HCT116 (cell line): ENCODE measurements around the gene CFAP92. TPM values are rescaled to one million over a fixed set of nuclear protein-coding genes. Genes with fewer than 3 reads are reported as not detected.

Source experiments
- ATAC-seq: fragments of 200-7000 bp; cut with Tn5 transposase; 2 replicates; pipeline ENCODE4 v1.9.1; 2020; ENCODE audit warnings: mild to moderate bottlenecking, moderate library complexity
- BruUV-seq: library from RNA; stranded (reverse); fragments of 400-500 nt; replicated peaks from 2 replicates; lab custom pipeline; 2021; lab: Mats Ljungman, UMichigan
- CTCF ChIA-PET: fragments of 300-600 bp; sonication (Branson Sonifier 250); formaldehyde crosslinking; loops from one replicate; lab custom pipeline; 2021; ENCODE audit warnings: antibody characterized with exemption; lab: Charles Lee
- POLR2A ChIA-PET: fragments of 300-600, 350-600 bp; sonication (Branson Sonifier 250); formaldehyde crosslinking; loops from one replicate; lab custom pipeline; 2021; ENCODE audit warnings: antibody characterized with exemption; lab: Charles Lee
- RAD21 ChIA-PET, 2 experiments: fragments of 300-600 bp; sonication (Branson Sonifier 250); formaldehyde crosslinking; loops; one replicate each; lab custom pipeline; 2023; ENCODE audit warnings: low total read pairs in 2 of 2; ENCODE audit not compliant: uncharacterized antibody in 2 of 2, unreplicated experiment in 2 of 2, low non-redundant PET in 1 of 2; lab: Charles Lee
- DNase-seq: peaks from one replicate; pipeline ENCODE4 v3.0.0-alpha.2; 2010; ENCODE audit warnings: low read depth, low spot score
- H2AFZ ChIP-seq: fragments of 200-600 bp; shearing (Covaris generic), sonication (generic); 2 replicates; pipeline ENCODE4 v1.6.1; 2017; ENCODE audit warnings: low read depth, mixed run types, mixed read lengths, antibody characterized with exemption, low read length; ENCODE audit not compliant: poor library complexity, severe bottlenecking
- H3K27ac ChIP-seq: 2 replicates; pipeline ENCODE4 v1.5.1; 2012; ENCODE audit warnings: low read depth, low read length
- H3K27me3 ChIP-seq: fragments of 200-600 bp; sonication (generic); 2 replicates; pipeline ENCODE4 v1.6.1; 2016; ENCODE audit warnings: mixed run types, low read length, mixed read lengths; ENCODE audit not compliant: insufficient read depth
- H3K36me3 ChIP-seq, 2 experiments: fragments of 200-500 bp in 1 of 2; fragments of 200-600 bp in 1 of 2; sonication (Bioruptor generic) in 1 of 2; sonication (generic) in 1 of 2; 2 replicates each; pipeline versions ENCODE4 v1.5.1 to v1.6.1; 2014 to 2016; ENCODE audit warnings: low read length in 2 of 2, inconsistent platforms in 1 of 2, mixed read lengths in 1 of 2, mixed run types in 1 of 2; ENCODE audit not compliant: insufficient read depth in 2 of 2, control insufficient read depth in 1 of 2
- H3K4me1 ChIP-seq, 2 experiments: fragments of 200-600 bp in 1 of 2; sonication (generic) in 1 of 2; 2 replicates each; pipeline versions ENCODE4 v1.5.1 to v1.6.1; 2012 to 2017; ENCODE audit warnings: low read length in 2 of 2, inconsistent platforms in 1 of 2, mild to moderate bottlenecking in 1 of 2, mixed read lengths in 1 of 2, mixed run types in 1 of 2, moderate library complexity in 1 of 2; ENCODE audit not compliant: insufficient read depth in 2 of 2, control insufficient read depth in 1 of 2
- H3K4me2 ChIP-seq: fragments of 200-600 bp; sonication (generic); 2 replicates; pipeline ENCODE4 v1.6.1; 2017; ENCODE audit warnings: mixed run types, low read length, mixed read lengths
- H3K4me3 ChIP-seq, 2 experiments: fragments of 200-600 bp in 1 of 2; sonication (generic) in 1 of 2; replicated peaks in 1 of 2; 2 replicates each; pipeline ENCODE4 v1.5.1; 2011 to 2016; ENCODE audit warnings: low read length in 2 of 2, control low read depth in 1 of 2, low read depth in 1 of 2, mild to moderate bottlenecking in 1 of 2, mixed read lengths in 1 of 2, mixed run types in 1 of 2
- H3K79me2 ChIP-seq: fragments of 200-600 bp; sonication (generic); 2 replicates; pipeline ENCODE4 v1.6.1; 2017; ENCODE audit warnings: mild to moderate bottlenecking, mixed run types, low read length, moderate library complexity, mixed read lengths; ENCODE audit not compliant: insufficient read depth
- H3K9ac ChIP-seq: fragments of 200-600 bp; sonication (generic); 2 replicates; pipeline ENCODE4 v1.6.1; 2016; ENCODE audit warnings: low read length, mixed read lengths
- H3K9me2 ChIP-seq: fragments of 200-600 bp; sonication (generic), shearing (Covaris generic); 2 replicates; pipeline ENCODE4 v1.6.1; 2017; ENCODE audit warnings: mixed run types, mild to moderate bottlenecking, moderate library complexity; ENCODE audit not compliant: insufficient read depth
- H3K9me3 ChIP-seq, 2 experiments: fragments of 200-500 bp in 1 of 2; fragments of 200-600 bp in 1 of 2; sonication (Bioruptor generic) in 1 of 2; sonication (generic) in 1 of 2; 2 replicates each; pipeline ENCODE4 v1.6.1; 2014 to 2017; ENCODE audit warnings: low read length in 2 of 2, mixed read lengths in 2 of 2, inconsistent platforms in 1 of 2, low read depth in 1 of 2, mild to moderate bottlenecking in 1 of 2, mixed run types in 1 of 2, moderate library complexity in 1 of 2; ENCODE audit not compliant: control insufficient read depth in 1 of 2, insufficient read depth in 1 of 2
- H4K20me1 ChIP-seq: fragments of 200-600 bp; sonication (generic), shearing (Covaris generic); 2 replicates; pipeline ENCODE4 v1.6.1; 2017; ENCODE audit warnings: mixed run types, mild to moderate bottlenecking, moderate library complexity; ENCODE audit not compliant: insufficient read depth
- ATF3 ChIP-seq: IDR thresholded peaks from 2 replicates; pipeline ENCODE4 v1.6.1; 2012
- CBX3 ChIP-seq: IDR thresholded peaks from 2 replicates; pipeline ENCODE4 v1.6.1; 2012; ENCODE audit warnings: low read depth
- CEBPB ChIP-seq: IDR thresholded peaks from 2 replicates; pipeline ENCODE4 v1.6.1; 2012; ENCODE audit warnings: low read depth
- CTCF ChIP-seq, 3 experiments: fragments of 200-600 bp in 1 of 3; sonication (generic) in 1 of 3; IDR thresholded peaks in 2 of 3; conservative IDR thresholded peaks in 1 of 3; 2 replicates each; pipeline ENCODE4 v1.5.1; 2012 to 2017; ENCODE audit warnings: low read depth in 2 of 3, low read length in 2 of 3, antibody characterized with exemption in 1 of 3, borderline replicate concordance in 1 of 3, control low read depth in 1 of 3, mild to moderate bottlenecking in 1 of 3, mixed read lengths in 1 of 3, mixed run types in 1 of 3, moderate library complexity in 1 of 3; ENCODE audit not compliant: insufficient read depth in 1 of 3
- EGR1 ChIP-seq: IDR thresholded peaks from 2 replicates; pipeline ENCODE4 v1.6.1; 2012; ENCODE audit warnings: low read depth
- ELF1 ChIP-seq: IDR thresholded peaks from 2 replicates; pipeline ENCODE4 v1.6.1; 2012; ENCODE audit warnings: low read depth, borderline replicate concordance
- EZH2 ChIP-seq: fragments of 200-600 bp; sonication (generic); IDR thresholded peaks from 2 replicates; pipeline ENCODE4 v1.6.1; 2017; ENCODE audit warnings: antibody characterized with exemption, mixed run types
- EZH2phosphoT487 ChIP-seq: fragments of 200-600 bp; IDR thresholded peaks from 2 replicates; pipeline ENCODE4 v1.6.1; 2018; ENCODE audit warnings: antibody characterized with exemption, borderline replicate concordance
- FOSL1 ChIP-seq: IDR thresholded peaks from 2 replicates; pipeline ENCODE4 v1.6.1; 2012; ENCODE audit warnings: low read depth
- MAX ChIP-seq: IDR thresholded peaks from 2 replicates; pipeline ENCODE4 v1.6.1; 2012
- POLR2A ChIP-seq: IDR thresholded peaks from 2 replicates; pipeline ENCODE4 v1.7.0; 2011; ENCODE audit warnings: borderline replicate concordance; ENCODE audit not compliant: insufficient read depth, insufficient read length; ENCODE audit errors: extremely low read depth
- POLR2AphosphoS5 ChIP-seq: IDR thresholded peaks from 2 replicates; pipeline ENCODE4 v1.6.1; 2011; ENCODE audit warnings: mild to moderate bottlenecking, low read depth, low read length, moderate library complexity
- RAD21 ChIP-seq: IDR thresholded peaks from 2 replicates; pipeline ENCODE4 v1.6.1; 2012; ENCODE audit warnings: low read depth, mild to moderate bottlenecking
- REST ChIP-seq: IDR thresholded peaks from 2 replicates; pipeline ENCODE4 v1.6.1; 2012; ENCODE audit warnings: low read depth
- SP1 ChIP-seq: IDR thresholded peaks from 2 replicates; pipeline ENCODE4 v1.6.1; 2012; ENCODE audit warnings: low read depth
- TCF7L2 ChIP-seq: IDR thresholded peaks from 2 replicates; pipeline ENCODE4 v1.7.0; 2011; ENCODE audit warnings: borderline replicate concordance, inconsistent platforms; ENCODE audit not compliant: insufficient read depth, insufficient read length; ENCODE audit errors: extremely low read depth
- YY1 ChIP-seq: IDR thresholded peaks from 2 replicates; pipeline ENCODE4 v1.6.1; 2011; ENCODE audit warnings: low read length, low read depth, moderate library complexity, mild to moderate bottlenecking; ENCODE audit not compliant: insufficient replicate concordance; ENCODE audit errors: extremely low read depth
- ZBTB33 ChIP-seq: IDR thresholded peaks from 2 replicates; pipeline ENCODE4 v1.6.1; 2011; ENCODE audit warnings: mild to moderate bottlenecking, low read length, moderate library complexity; ENCODE audit not compliant: insufficient replicate concordance; ENCODE audit errors: extremely low read depth
- ZFX ChIP-seq: fragments of 450-650 bp; IDR thresholded peaks from 2 replicates; pipeline ENCODE4 v1.6.1; 2017
- ZNF274 ChIP-seq: fragments of 200-500 bp; sonication (Bioruptor generic); IDR thresholded peaks from 2 replicates; pipeline ENCODE4 v1.6.1; 2014; ENCODE audit warnings: mild to moderate bottlenecking, low read depth, low read length, inconsistent platforms
- intact Hi-C: fragments of 100-400 bp; cut with micrococcal nuclease; formaldehyde crosslinking; loops from 2 replicates; pipeline ENCODE4 v1.10.0; 2022
- total RNA-seq: library from RNA; stranded (reverse); gene quantifications from one replicate; pipeline ENCODE4 v1.2.1, GENCODE V29; 2021; ENCODE audit not compliant: unreplicated experiment

The CFAP92 gene
- total RNA-seq, 1 experiment from 2014 or later = 3.6 TPM

- no peak for DNase-seq
- intact Hi-C loops = no loop called here
- no peak for ATAC-seq
- CTCF ChIA-PET = no interaction called here
- H3K4me2 ChIP-seq = no peak overlapping the region
- H3K79me2 ChIP-seq = no peaks in the 10 kb centered on the region
- no peaks in the 10 kb centered on the region for H3K27me3 ChIP-seq
- TF ChIP-seq REST (no peak), EZH2 (no peak), EZH2phosphoT487 (no peak), YY1 (no peak), CEBPB (no peak), FOSL1 (no peak), POLR2A (no peak), SP1 (no peak), MAX (no peak), CTCF (IDR thresholded peaks at IDR 0.05 in 2 of 3, conservative IDR thresholded peaks at IDR 0.05 in 1 of 3; ENCODE audit: borderline replicate concordance in 1 of 3, insufficient read depth in 1 of 3, low read depth in 2 of 3, low read length in 2 of 3) (no peak), TCF7L2 (no peak), POLR2AphosphoS5 (no peak), ZNF274 (no peak), ATF3 (no peak), RAD21 (no peak), CBX3 (no peak), ZBTB33 (no peak), EGR1 (no peak), ELF1 (no peak), ZFX (no peak)
- TF ChIP-seq, all 23 proteins: peak for 0
- no peak overlapping the region for H2AFZ ChIP-seq
- H3K9me3 ChIP-seq = no peaks in the 10 kb centered on the region
- 0 out of 4 replicates have a peak, but pooled peaks cover 0 to 3% of the 10 kb centered on the region in 2 experiments for H3K4me1 ChIP-seq
- BruUV-seq = no TSS peak
- POLR2A ChIA-PET = no interaction called here
- H3K9me2 ChIP-seq = no peaks in the 10 kb centered on the region
- H4K20me1 ChIP-seq = no peaks in the 10 kb centered on the region
- H3K9ac ChIP-seq = no peak overlapping the region
- H3K27ac ChIP-seq = no peak overlapping the region
- H3K36me3 ChIP-seq = no peaks in the 10 kb centered on the region
- RAD21 ChIA-PET = no interaction called here
- H3K4me3 ChIP-seq = no peak overlapping the region
Measured at GRCh38 chr3:128973988-128974564, 19.8 kb downstream of the CFAP92 start.
